K562 (cell line): Measurements from ENCODE around the gene CCDC27. TPM values are rescaled to one million over a fixed set of nuclear protein-coding genes. Genes with fewer than 3 reads are reported as not detected.

Experiments used
- CHD4 ChIP-seq: fragments of 200-600 bp; sonication (generic); IDR thresholded peaks from 3 replicates; pipeline ENCODE4 v1.6.1; 2012; ENCODE audit warnings: low read depth, mild to moderate bottlenecking, mixed read lengths, low read length, inconsistent platforms; ENCODE audit not compliant: insufficient read depth, insufficient replicate concordance, poor library complexity, severe bottlenecking
- HDAC1 ChIP-seq, 2 experiments: fragments of 450-650 bp; IDR thresholded peaks; 2 replicates each; pipeline ENCODE4 v1.6.1; 2016 to 2017; ENCODE audit warnings: inconsistent platforms in 1 of 2, mild to moderate bottlenecking in 1 of 2, moderate library complexity in 1 of 2
- ILF3 ChIP-seq: fragments of 450-650 bp; IDR thresholded peaks from 2 replicates; pipeline ENCODE4 v1.6.1; 2018; ENCODE audit warnings: antibody characterized with exemption, mild to moderate bottlenecking, moderate library complexity, borderline replicate concordance
- NONO ChIP-seq, 2 experiments: fragments of 200-400 bp in 1 of 2; fragments of 450-650 bp in 1 of 2; formaldehyde crosslinking in 1 of 2; IDR thresholded peaks; 2 replicates each; pipeline ENCODE4 v1.6.1; 2017; ENCODE audit warnings: low read depth in 2 of 2, mild to moderate bottlenecking in 2 of 2, moderate library complexity in 2 of 2, low read length in 1 of 2
- POLR3G ChIP-seq: IDR thresholded peaks from 2 replicates; pipeline ENCODE4 v1.6.1; 2011; ENCODE audit not compliant: insufficient read length, insufficient replicate concordance; ENCODE audit errors: extremely low read depth
- RBM39 ChIP-seq: fragments of 200-400 bp; formaldehyde crosslinking; optimal IDR thresholded peaks from 2 replicates; pipeline ENCODE3; 2018; ENCODE audit warnings: low read depth, low read length
- TAF9B ChIP-seq: fragments of 450-650 bp; IDR thresholded peaks from 2 replicates; pipeline ENCODE4 v1.6.1; 2018; ENCODE audit warnings: mild to moderate bottlenecking; ENCODE audit not compliant: partially characterized antibody
- THAP12 ChIP-seq: fragments of 250-450 bp; sonication (Bioruptor Pico); IDR thresholded peaks from 2 replicates; pipeline ENCODE4 v1.9.0; 2021; ENCODE audit warnings: mild to moderate bottlenecking, inconsistent platforms
- ZC3H8 ChIP-seq: fragments of 450-650 bp; IDR thresholded peaks from 2 replicates; pipeline ENCODE4 v1.6.1; 2017
- ZNF398 ChIP-seq: fragments of 250-450 bp; sonication (Bioruptor Pico); IDR thresholded peaks from 2 replicates; pipeline ENCODE4 v1.8.0; 2021; ENCODE audit warnings: moderate library complexity, mild to moderate bottlenecking, inconsistent platforms
- polyA plus RNA-seq, 8 experiments: library from polyadenylated mRNA; depleted of rRNA in 4 of 8; stranded (reverse) in 5 of 8; unstranded in 3 of 8; fragments of >200 nt; fragmentation: Nextera tagmentation in 2 of 8; fragmentation: Illumina TruSeq in 1 of 8; extraction: Ambion mirVana in 2 of 8; extraction: Trizol in 1 of 8; gene quantifications; 2 replicates each; pipeline versions ENCODE4 v1.2.1 to v1.2.3, GENCODE V29; 2011 to 2014; ENCODE audit warnings: inconsistent platforms in 1 of 8, missing spikeins in 1 of 8
- total RNA-seq, 7 experiments: library from RNA; depleted of rRNA in 6 of 7; stranded (reverse); fragments of >200 nt in 6 of 7; fragmentation: Illumina TruSeq in 2 of 7; extraction: Trizol in 2 of 7; gene quantifications; 2 replicates each; pipeline versions ENCODE4 v1.2.1 to v1.2.3, GENCODE V29; 2011 to 2021; ENCODE audit warnings: low replicate concordance in 1 of 7
- TF ChIP-seq, protein P1 (sequence below): fragments of 450-650 bp; IDR thresholded peaks from 2 replicates; pipeline ENCODE4 v1.6.1; 2016; ENCODE audit warnings: mild to moderate bottlenecking, moderate library complexity

The CCDC27 gene
- total and polyA plus RNA-seq, 9 of the 15 experiments (the other 6 are each of a cell fraction or from before 2014, with no cell fraction given), result 0.01 to 0.04 TPM; not detected in 7

DNA sequence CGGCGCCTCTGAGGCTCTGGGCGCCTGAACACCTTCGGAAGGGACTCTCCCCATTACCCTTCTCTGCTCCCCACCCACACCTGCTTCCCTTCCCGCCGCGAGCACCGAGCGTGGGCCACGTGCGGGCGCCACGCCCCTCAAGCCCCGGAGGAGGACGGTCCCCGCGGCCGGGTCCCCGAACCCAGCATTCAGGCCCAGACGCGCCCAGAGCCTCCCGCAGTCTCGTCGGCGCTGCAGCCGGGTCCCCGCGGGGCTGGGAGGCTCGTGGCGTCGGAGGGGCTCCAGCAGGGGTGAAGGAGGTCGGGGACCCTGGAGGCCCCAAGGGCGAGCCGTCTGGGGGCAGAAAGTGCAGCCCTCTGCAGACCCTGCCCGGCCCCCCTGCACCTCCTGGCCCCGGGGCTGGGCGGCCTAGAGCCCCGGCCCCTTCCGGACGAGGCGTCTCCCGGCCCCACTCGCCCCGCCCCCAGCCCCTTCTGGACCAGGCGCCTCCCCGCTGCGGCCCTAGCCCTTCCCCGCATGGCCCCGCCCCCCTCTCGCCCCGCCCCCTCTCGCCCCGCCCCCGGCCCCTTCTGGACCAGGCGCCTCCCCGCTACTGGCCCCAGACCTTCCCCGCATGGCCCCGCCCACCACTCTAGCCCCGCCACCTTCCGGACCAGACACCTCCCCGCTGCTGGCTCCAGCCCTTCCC is 19.9 kb downstream of the CCDC27 start (continued):
- TF ChIP-seq ZNF398 (CRISPR knock-in tag), result no peak
- TF ChIP-seq, protein P1, sequence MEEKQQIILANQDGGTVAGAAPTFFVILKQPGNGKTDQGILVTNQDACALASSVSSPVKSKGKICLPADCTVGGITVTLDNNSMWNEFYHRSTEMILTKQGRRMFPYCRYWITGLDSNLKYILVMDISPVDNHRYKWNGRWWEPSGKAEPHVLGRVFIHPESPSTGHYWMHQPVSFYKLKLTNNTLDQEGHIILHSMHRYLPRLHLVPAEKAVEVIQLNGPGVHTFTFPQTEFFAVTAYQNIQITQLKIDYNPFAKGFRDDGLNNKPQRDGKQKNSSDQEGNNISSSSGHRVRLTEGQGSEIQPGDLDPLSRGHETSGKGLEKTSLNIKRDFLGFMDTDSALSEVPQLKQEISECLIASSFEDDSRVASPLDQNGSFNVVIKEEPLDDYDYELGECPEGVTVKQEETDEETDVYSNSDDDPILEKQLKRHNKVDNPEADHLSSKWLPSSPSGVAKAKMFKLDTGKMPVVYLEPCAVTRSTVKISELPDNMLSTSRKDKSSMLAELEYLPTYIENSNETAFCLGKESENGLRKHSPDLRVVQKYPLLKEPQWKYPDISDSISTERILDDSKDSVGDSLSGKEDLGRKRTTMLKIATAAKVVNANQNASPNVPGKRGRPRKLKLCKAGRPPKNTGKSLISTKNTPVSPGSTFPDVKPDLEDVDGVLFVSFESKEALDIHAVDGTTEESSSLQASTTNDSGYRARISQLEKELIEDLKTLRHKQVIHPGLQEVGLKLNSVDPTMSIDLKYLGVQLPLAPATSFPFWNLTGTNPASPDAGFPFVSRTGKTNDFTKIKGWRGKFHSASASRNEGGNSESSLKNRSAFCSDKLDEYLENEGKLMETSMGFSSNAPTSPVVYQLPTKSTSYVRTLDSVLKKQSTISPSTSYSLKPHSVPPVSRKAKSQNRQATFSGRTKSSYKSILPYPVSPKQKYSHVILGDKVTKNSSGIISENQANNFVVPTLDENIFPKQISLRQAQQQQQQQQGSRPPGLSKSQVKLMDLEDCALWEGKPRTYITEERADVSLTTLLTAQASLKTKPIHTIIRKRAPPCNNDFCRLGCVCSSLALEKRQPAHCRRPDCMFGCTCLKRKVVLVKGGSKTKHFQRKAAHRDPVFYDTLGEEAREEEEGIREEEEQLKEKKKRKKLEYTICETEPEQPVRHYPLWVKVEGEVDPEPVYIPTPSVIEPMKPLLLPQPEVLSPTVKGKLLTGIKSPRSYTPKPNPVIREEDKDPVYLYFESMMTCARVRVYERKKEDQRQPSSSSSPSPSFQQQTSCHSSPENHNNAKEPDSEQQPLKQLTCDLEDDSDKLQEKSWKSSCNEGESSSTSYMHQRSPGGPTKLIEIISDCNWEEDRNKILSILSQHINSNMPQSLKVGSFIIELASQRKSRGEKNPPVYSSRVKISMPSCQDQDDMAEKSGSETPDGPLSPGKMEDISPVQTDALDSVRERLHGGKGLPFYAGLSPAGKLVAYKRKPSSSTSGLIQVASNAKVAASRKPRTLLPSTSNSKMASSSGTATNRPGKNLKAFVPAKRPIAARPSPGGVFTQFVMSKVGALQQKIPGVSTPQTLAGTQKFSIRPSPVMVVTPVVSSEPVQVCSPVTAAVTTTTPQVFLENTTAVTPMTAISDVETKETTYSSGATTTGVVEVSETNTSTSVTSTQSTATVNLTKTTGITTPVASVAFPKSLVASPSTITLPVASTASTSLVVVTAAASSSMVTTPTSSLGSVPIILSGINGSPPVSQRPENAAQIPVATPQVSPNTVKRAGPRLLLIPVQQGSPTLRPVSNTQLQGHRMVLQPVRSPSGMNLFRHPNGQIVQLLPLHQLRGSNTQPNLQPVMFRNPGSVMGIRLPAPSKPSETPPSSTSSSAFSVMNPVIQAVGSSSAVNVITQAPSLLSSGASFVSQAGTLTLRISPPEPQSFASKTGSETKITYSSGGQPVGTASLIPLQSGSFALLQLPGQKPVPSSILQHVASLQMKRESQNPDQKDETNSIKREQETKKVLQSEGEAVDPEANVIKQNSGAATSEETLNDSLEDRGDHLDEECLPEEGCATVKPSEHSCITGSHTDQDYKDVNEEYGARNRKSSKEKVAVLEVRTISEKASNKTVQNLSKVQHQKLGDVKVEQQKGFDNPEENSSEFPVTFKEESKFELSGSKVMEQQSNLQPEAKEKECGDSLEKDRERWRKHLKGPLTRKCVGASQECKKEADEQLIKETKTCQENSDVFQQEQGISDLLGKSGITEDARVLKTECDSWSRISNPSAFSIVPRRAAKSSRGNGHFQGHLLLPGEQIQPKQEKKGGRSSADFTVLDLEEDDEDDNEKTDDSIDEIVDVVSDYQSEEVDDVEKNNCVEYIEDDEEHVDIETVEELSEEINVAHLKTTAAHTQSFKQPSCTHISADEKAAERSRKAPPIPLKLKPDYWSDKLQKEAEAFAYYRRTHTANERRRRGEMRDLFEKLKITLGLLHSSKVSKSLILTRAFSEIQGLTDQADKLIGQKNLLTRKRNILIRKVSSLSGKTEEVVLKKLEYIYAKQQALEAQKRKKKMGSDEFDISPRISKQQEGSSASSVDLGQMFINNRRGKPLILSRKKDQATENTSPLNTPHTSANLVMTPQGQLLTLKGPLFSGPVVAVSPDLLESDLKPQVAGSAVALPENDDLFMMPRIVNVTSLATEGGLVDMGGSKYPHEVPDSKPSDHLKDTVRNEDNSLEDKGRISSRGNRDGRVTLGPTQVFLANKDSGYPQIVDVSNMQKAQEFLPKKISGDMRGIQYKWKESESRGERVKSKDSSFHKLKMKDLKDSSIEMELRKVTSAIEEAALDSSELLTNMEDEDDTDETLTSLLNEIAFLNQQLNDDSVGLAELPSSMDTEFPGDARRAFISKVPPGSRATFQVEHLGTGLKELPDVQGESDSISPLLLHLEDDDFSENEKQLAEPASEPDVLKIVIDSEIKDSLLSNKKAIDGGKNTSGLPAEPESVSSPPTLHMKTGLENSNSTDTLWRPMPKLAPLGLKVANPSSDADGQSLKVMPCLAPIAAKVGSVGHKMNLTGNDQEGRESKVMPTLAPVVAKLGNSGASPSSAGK, result peak; percentile 88
- no peak for TF ChIP-seq ZC3H8
- no peak for TF ChIP-seq RBM39
- no peak for TF ChIP-seq POLR3G
- peak; percentile 85 for TF ChIP-seq THAP12 (CRISPR knock-in tag)
- no peak for TF ChIP-seq CHD4
- no peak for TF ChIP-seq TAF9B
- TF ChIP-seq HDAC1 (IDR thresholded peaks at IDR 0.05), result peak in 1 of 2 experiments; percentile 92; a peak in 2 of 4 replicates
- TF ChIP-seq ILF3, result no peak; the same call in 1 of the 2 replicates
- 0 out of 4 replicates have a peak, but pooled peaks of 1 of the 2 experiments have one; percentile 38 for TF ChIP-seq NONO (IDR thresholded peaks at IDR 0.05; ENCODE audit: low read depth in 2 of 2, low read length in 1 of 2)
